Measurements from ENCODE around the gene BTNL2. TPM values are rescaled to one million over a fixed set of nuclear protein-coding genes. Genes with fewer than 3 reads are reported as not detected.
A peak's percentile ranks its signal among the peaks of the same experiment; 100 is the strongest.

Gene BTNL2
- total and polyA plus RNA-seq, 9 of the 15 experiments (the other 6 are each of a cell fraction or from before 2014, with no cell fraction given), result not detected

- Histone ChIP-seq H3K4me3 (no peak within 1 kb of the TSS), H4K20me1 (replicated peaks; ENCODE audit: control insufficient read depth, insufficient read depth, low read length) (no peaks in the 10 kb centered on the region), H2AFZ (ENCODE audit: low read depth, low read length) (no peak within 1 kb of the TSS), H3K79me2 (ENCODE audit: control insufficient read depth, insufficient read depth, low read length) (no peaks in the 10 kb centered on the region), H3K36me3 (ENCODE audit: control insufficient read depth, insufficient read depth, low read length) (no peaks in the 10 kb centered on the region), H3K27ac (ENCODE audit: extremely low read depth, low read depth, low read length) (no peak within 1 kb of the TSS), H3K4me1 (replicated peaks in 1 of 2; ENCODE audit: control insufficient read depth in 2 of 2, insufficient read depth in 2 of 2, low read length in 2 of 2) (no peaks in the 10 kb centered on the region), H3K4me2 (ENCODE audit: insufficient read depth, low read length) (no peak within 1 kb of the TSS), H3K9ac (ENCODE audit: insufficient read depth in 1 of 2, low read depth in 2 of 2, low read length in 2 of 2) (no peak within 1 kb of the TSS), H3K9me3 (replicated peaks; ENCODE audit: control insufficient read depth, insufficient read depth, low read depth, low read length) (no peaks in the 10 kb centered on the region), H3K27me3 (ENCODE audit: control insufficient read depth in 2 of 2, insufficient read depth in 2 of 2, low read length in 2 of 2) (peaks cover 0 to 2% of the 10 kb centered on the region in 2 experiments; a peak in 2 of 5 replicates), H3K9me1 (ENCODE audit: control insufficient read depth, insufficient read depth, low read length) (no peaks in the 10 kb centered on the region)
- CTCF ChIA-PET (ENCODE audit: low intra/inter-chr PET ratio), result interaction anchor here (0.7 kb wide), 1 partner anchor 355 kb away, joined by 3 read pairs; no protein-coding TSS in a partner anchor
- DNase-seq (ENCODE audit: extremely low read depth in 1 of 4, low spot score in 3 of 4) (peak; percentile 59 to 78 (median 66)), FAIRE-seq (peak; percentile 94), ATAC-seq (peak; percentile 84)
- 3% methylated on average over 9 of the region's 9 CpGs for WGBS (ENCODE audit: insufficient coverage, low coverage, missing lambda C conversion rate)
- intact Hi-C loops (cut with micrococcal nuclease), result no loop called here
- POLR2A ChIA-PET, result no interaction called here
- in situ Hi-C loops (cut with MboI), result no loop called here
- no TSS peak for BruUV-seq (replicated peaks)
- TF ChIP-seq RFX5 (IDR thresholded peaks at IDR 0.05; ENCODE audit: low read depth, low read length) (peak; percentile 100), ZFP91 (CRISPR knock-in tag; IDR thresholded peaks at IDR 0.05) (no peak), CREM (IDR thresholded peaks at IDR 0.05; ENCODE audit: low read depth) (peak; percentile 95), ATF1 (CRISPR knock-in tag; IDR thresholded peaks at IDR 0.05) (peak; percentile 34; the same call in 1 of the 2 replicates), ATF1 (tag; IDR thresholded peaks at IDR 0.05) (peak; percentile 96), CREB1 (IDR thresholded peaks at IDR 0.05) (peak; percentile 89), CREB1 (CRISPR knock-in tag; IDR thresholded peaks at IDR 0.05) (peak; percentile 85), HDAC8 (tag; IDR thresholded peaks at IDR 0.05) (no peak), FOS (IDR thresholded peaks at IDR 0.05; ENCODE audit: extremely low read depth, insufficient read length) (peak; percentile 51), YY1 (IDR thresholded peaks at IDR 0.05; ENCODE audit: borderline replicate concordance in 1 of 3, control insufficient read depth in 1 of 3, extremely low read depth in 1 of 3, insufficient read depth in 3 of 3, insufficient read length in 1 of 3, insufficient replicate concordance in 2 of 3, low read depth in 1 of 3, low read length in 2 of 3) (peak in 1 of 3 experiments; percentile 16), KHSRP (IDR thresholded peaks at IDR 0.05) (0 out of 2 replicates have a peak, but pooled peaks have one; percentile 29), MEF2D (tag; conservative IDR thresholded peaks at IDR 0.05; ENCODE audit: low read depth) (no peak)
- TF ChIP-seq, protein P1, sequence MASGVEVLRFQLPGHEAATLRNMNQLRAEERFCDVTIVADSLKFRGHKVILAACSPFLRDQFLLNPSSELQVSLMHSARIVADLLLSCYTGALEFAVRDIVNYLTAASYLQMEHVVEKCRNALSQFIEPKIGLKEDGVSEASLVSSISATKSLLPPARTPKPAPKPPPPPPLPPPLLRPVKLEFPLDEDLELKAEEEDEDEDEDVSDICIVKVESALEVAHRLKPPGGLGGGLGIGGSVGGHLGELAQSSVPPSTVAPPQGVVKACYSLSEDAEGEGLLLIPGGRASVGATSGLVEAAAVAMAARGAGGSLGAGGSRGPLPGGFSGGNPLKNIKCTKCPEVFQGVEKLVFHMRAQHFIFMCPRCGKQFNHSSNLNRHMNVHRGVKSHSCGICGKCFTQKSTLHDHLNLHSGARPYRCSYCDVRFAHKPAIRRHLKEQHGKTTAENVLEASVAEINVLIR (CRISPR knock-in tag; IDR thresholded peaks at IDR 0.05), result peak; percentile 74
- TF ChIP-seq, protein P2, sequence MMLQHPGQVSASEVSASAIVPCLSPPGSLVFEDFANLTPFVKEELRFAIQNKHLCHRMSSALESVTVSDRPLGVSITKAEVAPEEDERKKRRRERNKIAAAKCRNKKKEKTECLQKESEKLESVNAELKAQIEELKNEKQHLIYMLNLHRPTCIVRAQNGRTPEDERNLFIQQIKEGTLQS (IDR thresholded peaks at IDR 0.05), result 0 out of 2 replicates have a peak, but pooled peaks have one; percentile 9
- TF ChIP-seq, protein P2 (CRISPR knock-in tag; conservative IDR thresholded peaks at IDR 0.05), result no peak
These were observed 32.7 kb upstream of the BTNL2 start, which contains the start of gene HLA-DRA for GRCh38 chr6:32439602-32440214. TSS of gene HLA-DRA (plus strand) at chr6:32439887. CDS start at chr6:32439951, 64 bp downstream.
